Endothelial cell of umbilical vein (primary cell): Measurements from ENCODE around the gene HIVEP3.

Experiments used
- EZH2 ChIP-seq: IDR thresholded peaks from 2 replicates; pipeline ENCODE4 v1.6.1; 2012; ENCODE audit warnings: borderline replicate concordance, low read depth, mild to moderate bottlenecking, moderate library complexity, low read length, inconsistent platforms; ENCODE audit not compliant: severe bottlenecking
- FOS ChIP-seq: IDR thresholded peaks from 2 replicates; pipeline ENCODE4 v1.6.1; 2011; ENCODE audit warnings: mild to moderate bottlenecking, low read length, moderate library complexity, borderline replicate concordance; ENCODE audit not compliant: insufficient read depth
- JUN ChIP-seq: IDR thresholded peaks from 2 replicates; pipeline ENCODE4 v1.6.1; 2011; ENCODE audit warnings: borderline replicate concordance, low read depth; ENCODE audit not compliant: insufficient read length, insufficient read depth
- MYC ChIP-seq: IDR thresholded peaks from one replicate; pipeline ENCODE4 v1.6.1; 2011; ENCODE audit warnings: mild to moderate bottlenecking, low read depth, low read length
- POLR2A ChIP-seq: IDR thresholded peaks from 2 replicates; pipeline ENCODE4 v1.6.1; 2012; ENCODE audit warnings: low read depth, mild to moderate bottlenecking, control low read depth, low read length
- POLR2AphosphoS5 ChIP-seq: IDR thresholded peaks from 2 replicates; pipeline ENCODE4 v1.6.1; 2012; ENCODE audit warnings: low read depth, mild to moderate bottlenecking, control low read depth, low read length, moderate library complexity; ENCODE audit not compliant: insufficient read depth
- TF ChIP-seq, protein P1 (sequence below), 2 donors: IDR thresholded peaks; 1 replicate in 1 of 2; 2 replicates in 1 of 2; pipeline ENCODE4 v1.5.1; 2011; ENCODE audit warnings: low read length in 2 of 2, mild to moderate bottlenecking in 2 of 2, moderate library complexity in 2 of 2, control low read depth in 1 of 2, inconsistent platforms in 1 of 2, low read depth in 1 of 2; ENCODE audit not compliant: insufficient read depth in 1 of 2; ENCODE audit errors: extremely low read depth in 1 of 2
- TF ChIP-seq, protein P2 (sequence below): IDR thresholded peaks from 2 replicates; pipeline ENCODE4 v1.6.1; 2011; ENCODE audit not compliant: insufficient read depth, insufficient read length

DNA sequence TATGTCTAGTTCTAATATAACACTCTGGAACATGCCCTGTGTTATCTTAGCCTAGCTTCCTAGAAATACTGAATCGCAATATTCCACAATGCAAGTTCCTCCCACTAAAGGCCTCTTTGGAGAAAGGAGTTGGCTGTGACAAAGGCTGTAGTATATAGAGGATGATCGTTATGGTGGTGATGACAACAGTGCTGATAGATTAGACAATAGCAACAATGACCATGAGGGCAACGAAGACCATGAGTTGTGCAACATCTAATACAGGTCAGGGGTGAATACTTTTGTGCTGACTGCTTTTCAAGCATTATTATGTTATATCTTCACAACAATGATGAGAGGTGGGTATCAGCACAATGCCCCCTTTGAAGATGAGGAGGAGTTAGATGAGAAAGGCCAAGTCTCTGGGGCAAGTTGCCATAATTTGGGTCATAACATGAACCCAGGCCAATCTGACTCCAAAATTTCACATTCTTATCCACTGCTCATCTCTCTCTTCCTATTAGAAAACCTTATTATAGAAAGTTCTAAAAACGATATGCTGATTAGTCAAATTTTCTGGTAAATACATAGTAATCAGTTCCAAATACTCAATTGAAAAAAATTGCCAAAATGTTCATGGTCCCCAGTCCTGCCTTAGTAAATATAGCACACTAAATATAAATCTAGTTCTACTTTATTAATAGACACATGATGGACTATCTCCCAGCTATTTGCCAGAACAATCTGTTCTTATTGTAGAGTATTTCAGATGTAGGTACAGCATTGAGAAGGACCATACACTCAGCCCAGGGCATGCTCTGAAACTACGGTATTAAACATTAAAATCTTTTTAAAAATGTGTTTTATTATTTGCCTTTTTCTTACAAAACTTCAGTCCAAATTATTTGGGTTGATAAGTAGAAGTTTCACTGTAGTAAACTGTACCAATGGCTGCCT lies 37.5 kb downstream of the HIVEP3 start:
- TF ChIP-seq EZH2 = no peak
- TF ChIP-seq, protein P1, sequence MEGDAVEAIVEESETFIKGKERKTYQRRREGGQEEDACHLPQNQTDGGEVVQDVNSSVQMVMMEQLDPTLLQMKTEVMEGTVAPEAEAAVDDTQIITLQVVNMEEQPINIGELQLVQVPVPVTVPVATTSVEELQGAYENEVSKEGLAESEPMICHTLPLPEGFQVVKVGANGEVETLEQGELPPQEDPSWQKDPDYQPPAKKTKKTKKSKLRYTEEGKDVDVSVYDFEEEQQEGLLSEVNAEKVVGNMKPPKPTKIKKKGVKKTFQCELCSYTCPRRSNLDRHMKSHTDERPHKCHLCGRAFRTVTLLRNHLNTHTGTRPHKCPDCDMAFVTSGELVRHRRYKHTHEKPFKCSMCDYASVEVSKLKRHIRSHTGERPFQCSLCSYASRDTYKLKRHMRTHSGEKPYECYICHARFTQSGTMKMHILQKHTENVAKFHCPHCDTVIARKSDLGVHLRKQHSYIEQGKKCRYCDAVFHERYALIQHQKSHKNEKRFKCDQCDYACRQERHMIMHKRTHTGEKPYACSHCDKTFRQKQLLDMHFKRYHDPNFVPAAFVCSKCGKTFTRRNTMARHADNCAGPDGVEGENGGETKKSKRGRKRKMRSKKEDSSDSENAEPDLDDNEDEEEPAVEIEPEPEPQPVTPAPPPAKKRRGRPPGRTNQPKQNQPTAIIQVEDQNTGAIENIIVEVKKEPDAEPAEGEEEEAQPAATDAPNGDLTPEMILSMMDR (IDR thresholded peaks at IDR 0.05; ENCODE audit: extremely low read depth in 1 of 2, insufficient read depth in 1 of 2, low read depth in 1 of 2, low read length in 2 of 2) = no peak
- TF ChIP-seq POLR2A = no peak
- TF ChIP-seq POLR2AphosphoS5 = no peak
- TF ChIP-seq, protein P2, sequence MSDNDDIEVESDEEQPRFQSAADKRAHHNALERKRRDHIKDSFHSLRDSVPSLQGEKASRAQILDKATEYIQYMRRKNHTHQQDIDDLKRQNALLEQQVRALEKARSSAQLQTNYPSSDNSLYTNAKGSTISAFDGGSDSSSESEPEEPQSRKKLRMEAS = no peak
- no peak for TF ChIP-seq FOS
- TF ChIP-seq MYC = no peak
- TF ChIP-seq JUN = no peak
